Astrocyte (in vitro differentiated cells and primary cell): Measurements from ENCODE around the gene ZNF385B.

Source experiments
- CTCF ChIP-seq: IDR thresholded peaks from 2 replicates; pipeline ENCODE4 v1.5.1; 2011; ENCODE audit warnings: low read depth, mild to moderate bottlenecking, inconsistent platforms, low read length, moderate library complexity; ENCODE audit not compliant: insufficient read depth
- EZH2 ChIP-seq: IDR thresholded peaks from 2 replicates; pipeline ENCODE4 v1.6.1; 2012; ENCODE audit warnings: mild to moderate bottlenecking, low read length, inconsistent platforms; ENCODE audit not compliant: insufficient read depth

GRCh38 chr2:179546656-179547055 lies 314.8 kb downstream of the ZNF385B start:
- TF ChIP-seq CTCF: no peak
- no peak for TF ChIP-seq EZH2
